ENCODE results near the gene EME2.
"Not testable (repeated sequence)": the region's sequence is repeated elsewhere in the genome, so short reads cannot be mapped to it uniquely, and the experiment has no call there.

The EME2 gene

DNA sequence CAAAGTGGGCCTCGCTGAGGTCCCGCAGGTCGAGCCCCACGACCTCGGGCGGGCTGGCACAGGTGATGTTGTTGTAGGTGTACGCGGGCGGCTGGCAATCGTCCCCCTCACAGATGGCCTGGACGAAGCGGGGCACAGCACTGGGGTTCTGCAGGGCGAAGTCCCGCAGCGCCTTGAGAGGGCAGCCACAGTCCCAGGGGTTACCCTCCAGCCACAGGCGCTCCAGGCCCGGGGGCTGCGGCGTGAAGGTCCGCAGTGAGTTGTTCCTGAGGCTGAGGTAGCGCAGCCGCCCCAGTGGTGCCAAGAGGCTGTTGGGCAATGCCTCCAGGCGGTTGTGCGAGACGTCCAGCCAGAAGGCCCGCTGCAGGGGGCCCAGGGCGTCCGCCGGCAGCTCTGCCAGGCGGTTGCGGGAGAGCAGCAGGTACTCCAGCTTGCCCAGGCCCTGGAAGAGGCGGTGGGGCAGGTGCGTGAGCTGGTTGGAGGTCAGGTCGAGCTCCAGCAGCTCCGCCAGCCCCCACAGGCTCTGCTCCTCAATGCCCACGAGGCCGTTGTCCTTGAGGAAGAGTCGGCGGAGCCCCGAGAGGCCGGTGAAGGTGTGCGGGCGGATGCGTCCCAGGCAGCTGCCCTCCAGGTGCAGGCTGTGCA lies 18.1 kb downstream of the EME2 start:
- TF ChIP-seq POLR2AphosphoS5 (IDR thresholded peaks at IDR 0.05; ENCODE audit: low read depth, low read length) (no peak), POLR2A (IDR thresholded peaks at IDR 0.05; ENCODE audit: low read depth, low read length) (no peak), TAF1 (IDR thresholded peaks at IDR 0.05; ENCODE audit: borderline replicate concordance, low read depth, low read length) (no peak)
- DNase-seq (ENCODE audit: insufficient read length) (peak; percentile 12), FAIRE-seq (no peak)

DNA sequence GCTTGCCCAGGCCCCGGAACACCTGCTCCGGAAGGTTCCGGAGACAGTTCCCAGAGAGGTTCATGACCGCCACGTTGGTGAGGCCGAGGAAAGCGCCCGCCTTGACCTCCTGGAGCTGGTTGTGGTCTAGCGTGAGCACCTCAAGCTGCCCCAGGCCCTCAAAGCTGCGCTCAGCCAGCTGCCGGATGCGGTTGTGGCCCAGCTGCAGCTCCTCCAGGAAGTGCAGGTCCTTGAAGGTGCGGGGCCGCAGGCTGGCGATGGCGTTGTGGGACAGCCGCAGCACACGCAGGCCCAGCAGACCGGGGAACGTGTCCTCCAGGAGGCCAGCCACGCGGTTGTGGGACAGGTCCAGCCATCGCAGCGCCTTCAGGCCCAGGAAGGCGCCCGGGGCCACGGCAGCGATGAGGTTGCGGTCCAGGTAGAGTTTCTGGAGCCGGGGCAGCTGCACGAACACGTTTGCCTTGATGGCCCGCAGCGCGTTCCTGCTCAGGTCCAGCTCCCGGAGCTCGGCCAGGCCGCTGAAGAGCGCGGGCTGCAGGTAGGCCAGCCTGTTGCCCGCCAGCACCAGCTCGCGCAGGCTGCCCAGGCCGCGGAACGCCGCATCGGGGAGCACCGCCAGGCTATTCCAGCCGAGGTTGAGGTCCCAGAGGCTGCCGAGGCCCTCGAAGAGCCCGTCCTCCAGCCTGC lies 18.8 kb downstream of the EME2 start:
- no peak for TF ChIP-seq POLR2A (IDR thresholded peaks at IDR 0.05; ENCODE audit: low read depth, low read length)
- TF ChIP-seq TAF1 (IDR thresholded peaks at IDR 0.05; ENCODE audit: borderline replicate concordance, low read depth, low read length) = no peak
- TF ChIP-seq POLR2AphosphoS5 (IDR thresholded peaks at IDR 0.05; ENCODE audit: low read depth, low read length) = no peak
- DNase-seq (ENCODE audit: insufficient read length) (peak; percentile 29), FAIRE-seq (no peak)

DNA sequence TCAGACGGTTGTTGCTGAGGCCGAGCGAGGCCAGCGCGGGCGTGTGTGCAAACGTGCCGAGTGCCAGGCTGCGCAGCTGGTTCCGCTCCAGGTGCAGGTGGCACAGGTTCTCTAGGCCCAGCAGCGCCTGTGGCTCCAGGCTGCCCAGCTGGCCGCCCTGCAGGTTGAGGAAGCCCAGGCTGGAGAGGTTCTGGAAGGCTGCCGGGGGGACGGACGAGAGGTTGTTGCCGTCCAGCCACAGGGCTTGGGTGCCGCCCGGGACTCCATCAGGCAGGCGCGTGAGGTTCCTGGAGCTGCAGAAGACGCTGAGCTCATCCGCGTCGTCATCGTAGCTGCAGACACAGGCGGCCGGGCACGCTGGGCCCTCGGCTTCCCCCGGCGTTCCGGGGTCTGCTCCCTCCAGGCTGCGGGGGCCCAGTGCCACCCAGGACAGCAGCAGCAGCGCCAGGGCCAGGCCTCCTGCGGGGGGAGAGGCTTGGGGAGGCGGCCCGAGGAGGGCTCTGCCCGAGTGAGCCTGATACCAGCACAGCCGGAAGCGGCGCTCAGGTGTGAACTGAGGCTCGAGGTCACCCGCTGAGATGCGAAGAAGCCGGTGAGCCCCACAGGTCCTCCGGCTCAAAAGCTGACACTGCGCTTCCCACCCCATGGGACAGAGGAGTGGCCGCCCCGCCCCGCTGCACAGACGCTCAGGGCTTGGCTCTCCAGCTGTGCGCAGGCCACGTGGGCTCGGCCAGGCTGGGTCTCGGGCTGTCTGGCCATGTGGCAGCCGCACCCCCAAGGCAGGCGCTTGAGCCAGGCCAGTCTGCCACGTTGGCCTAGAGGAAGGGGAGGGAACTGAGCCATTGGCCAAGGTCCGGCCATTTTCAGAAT lies 19.6 kb downstream of the EME2 start:
- DNase-seq (ENCODE audit: insufficient read length) = peak; percentile 19
- TF ChIP-seq TAF1 (IDR thresholded peaks at IDR 0.05; ENCODE audit: borderline replicate concordance, low read depth, low read length) (no peak), POLR2A (IDR thresholded peaks at IDR 0.05; ENCODE audit: low read depth, low read length) (no peak), POLR2AphosphoS5 (IDR thresholded peaks at IDR 0.05; ENCODE audit: low read depth, low read length) (no peak)
- no peak for FAIRE-seq

- TF ChIP-seq POLR2A (IDR thresholded peaks at IDR 0.05; ENCODE audit: low read depth, low read length) = no peak
- TF ChIP-seq TAF1 (IDR thresholded peaks at IDR 0.05; ENCODE audit: borderline replicate concordance, low read depth, low read length) = no peak
- TF ChIP-seq POLR2AphosphoS5 (IDR thresholded peaks at IDR 0.05; ENCODE audit: low read depth, low read length) = no peak
- FAIRE-seq = no peak
- no peak for DNase-seq (ENCODE audit: insufficient read length)
Measured at GRCh38 chr16:1792836-1793577, 20.4 kb downstream of the EME2 start.

- TF ChIP-seq TAF1 (IDR thresholded peaks at IDR 0.05; ENCODE audit: borderline replicate concordance, low read depth, low read length) = no peak
- FAIRE-seq (no peak), DNase-seq (ENCODE audit: insufficient read length) (peak; percentile 21)
Measured at GRCh38 chr16:1793578-1794220, 21.1 kb downstream of the EME2 start, which contains the start of gene IGFALS. Gene IGFALS (minus strand): TSS chr16:1793705. CDS start chr16:1793652, 53 bp downstream.

- TF ChIP-seq TAF1 (IDR thresholded peaks at IDR 0.05; ENCODE audit: borderline replicate concordance, low read depth, low read length) = no peak
- no peak for TF ChIP-seq POLR2A (IDR thresholded peaks at IDR 0.05; ENCODE audit: low read depth, low read length)
- no peak for TF ChIP-seq POLR2AphosphoS5 (IDR thresholded peaks at IDR 0.05; ENCODE audit: low read depth, low read length)
- peak; percentile 19 for DNase-seq (ENCODE audit: insufficient read length)
- FAIRE-seq = no peak
Measured at GRCh38 chr16:1794221-1794871, 21.7 kb downstream of the EME2 start.

DNA sequence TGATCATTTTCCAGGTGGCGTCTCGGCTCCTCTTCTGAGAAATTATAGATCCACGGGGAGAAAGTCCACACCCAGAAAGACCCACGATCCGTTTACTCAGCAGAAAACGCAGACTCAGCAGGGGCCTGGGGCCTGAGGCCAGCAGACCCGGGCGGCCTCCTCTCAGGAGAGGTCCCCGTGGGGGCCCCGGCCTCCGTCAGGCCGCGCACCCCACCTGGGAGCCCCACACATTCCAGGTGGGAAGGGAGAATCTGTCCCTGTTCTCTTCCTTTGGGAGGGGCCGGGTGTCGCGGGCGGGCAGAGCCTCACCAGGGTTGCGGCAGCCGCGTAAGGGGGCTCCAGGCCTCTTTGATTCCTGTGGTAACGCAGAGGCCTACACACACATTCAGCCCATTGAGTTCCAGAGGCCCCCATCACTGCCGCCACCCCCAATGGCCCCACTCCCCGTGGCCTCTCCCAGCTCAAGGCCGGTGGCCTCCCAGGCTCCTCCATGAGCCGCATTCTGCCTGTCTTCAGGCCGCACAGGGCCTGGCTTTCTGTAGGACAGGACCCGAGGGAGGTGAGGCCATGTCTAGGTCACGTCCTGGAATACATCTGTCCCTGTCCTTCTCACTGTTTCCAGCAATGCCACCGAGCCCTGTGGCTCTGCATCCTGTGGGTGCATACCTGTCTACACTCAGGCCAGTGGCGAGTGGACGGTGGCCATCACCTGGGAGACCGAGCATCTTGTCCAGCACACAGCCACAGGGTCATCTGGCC lies 22.5 kb downstream of the EME2 start:
- DNase-seq (ENCODE audit: insufficient read length) = peak; percentile 19
- no peak for FAIRE-seq
- TF ChIP-seq POLR2AphosphoS5 (IDR thresholded peaks at IDR 0.05; ENCODE audit: low read depth, low read length) = no peak

DNA sequence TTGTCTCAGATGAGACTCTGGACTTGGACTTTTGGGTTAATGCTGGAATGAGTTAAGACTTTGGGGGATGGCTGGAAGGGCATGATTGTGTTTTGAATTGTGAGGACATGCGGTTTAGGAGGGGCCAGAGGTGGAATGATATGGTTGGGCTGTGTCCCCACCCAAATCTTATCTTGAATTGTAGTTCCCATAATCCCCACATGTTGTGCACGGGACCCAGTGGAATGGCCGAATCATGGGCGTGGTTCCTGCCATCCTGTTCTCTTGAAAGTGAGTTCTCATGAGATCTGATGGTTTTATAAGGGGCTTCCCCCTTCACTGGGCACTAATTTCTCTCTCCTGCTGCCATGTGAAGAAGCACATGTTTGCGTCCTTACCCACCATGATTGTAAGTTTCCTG lies 26.7 kb downstream of the EME2 start:
- FAIRE-seq; DNase-seq (ENCODE audit: insufficient read length): not testable (repeated sequence)

DNA sequence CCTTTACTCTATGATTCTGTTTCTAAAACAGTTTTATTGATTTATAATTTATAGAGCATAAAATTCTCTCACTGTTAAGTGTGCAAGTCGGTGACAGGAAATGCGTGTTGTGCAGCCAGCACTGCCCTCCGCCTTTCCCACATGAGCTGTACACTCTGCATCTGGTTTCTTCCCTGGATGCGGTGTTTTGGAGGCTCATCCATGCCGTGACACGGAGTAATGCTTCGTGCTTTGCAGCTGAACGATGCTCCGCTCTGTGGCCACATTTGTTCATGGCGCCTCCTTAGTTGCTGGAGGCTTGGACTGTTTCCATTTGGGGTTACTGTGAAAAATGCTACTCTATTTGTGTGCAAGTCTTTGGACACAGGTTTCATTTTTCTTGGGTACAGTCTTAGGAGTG lies 28.1 kb downstream of the EME2 start:
- TF ChIP-seq TAF1 (IDR thresholded peaks at IDR 0.05; ENCODE audit: borderline replicate concordance, low read depth, low read length) = no peak
- TF ChIP-seq POLR2AphosphoS5 (IDR thresholded peaks at IDR 0.05; ENCODE audit: low read depth, low read length) = no peak
- TF ChIP-seq POLR2A (IDR thresholded peaks at IDR 0.05; ENCODE audit: low read depth, low read length) = no peak
- DNase-seq (ENCODE audit: insufficient read length) (no peak), FAIRE-seq (no peak)

DNA sequence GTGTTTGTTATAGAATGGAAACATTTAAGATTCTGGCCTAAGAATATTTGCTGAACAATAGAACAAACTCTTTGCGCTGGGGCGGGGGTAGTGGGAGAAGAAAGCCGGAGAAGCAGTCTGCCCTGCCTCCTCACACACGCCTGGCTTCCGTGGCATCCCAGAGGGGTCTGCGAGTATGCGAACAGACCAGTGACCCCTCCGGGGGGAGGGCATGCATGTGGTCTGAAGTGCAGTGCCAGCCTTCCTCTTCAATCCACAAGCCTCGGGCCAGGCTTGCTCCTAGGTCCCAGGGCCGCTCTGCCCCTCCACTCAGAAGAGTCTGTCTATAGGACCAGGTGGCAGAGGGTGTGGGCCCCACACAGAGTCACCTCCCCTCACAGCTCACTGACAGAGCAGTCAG lies 35.0 kb downstream of the EME2 start:
- FAIRE-seq (no peak), DNase-seq (ENCODE audit: insufficient read length) (no peak)
- TF ChIP-seq POLR2AphosphoS5 (IDR thresholded peaks at IDR 0.05; ENCODE audit: low read depth, low read length) = no peak
- TF ChIP-seq TAF1 (IDR thresholded peaks at IDR 0.05; ENCODE audit: borderline replicate concordance, low read depth, low read length) = no peak
